ENCODE data around the gene CDC42EP5. TPM values are rescaled to one million over a fixed set of nuclear protein-coding genes. Genes with fewer than 3 reads are reported as not detected.

CDC42EP5 gene
- polyA plus RNA-seq, 1 of the 3 experiments (the other 2 are of a cell fraction), result 13.5 TPM

- H3K79me2 ChIP-seq (ENCODE audit: insufficient read depth), result no peaks in the 10 kb centered on the region
- CTCF ChIA-PET, result interaction anchor here (1.1 kb wide), 1 partner anchor 17 kb away, joined by 4 read pairs; no protein-coding TSS in a partner anchor
- WGBS (ENCODE audit: low lambda C conversion rate), result under 1% methylated on average over 25 of the region's 26 CpGs
- peak overlapping the region; percentile 65 to 67 for H3K27ac ChIP-seq (ENCODE audit: low read depth in 2 of 2, low read length in 1 of 2)
- peaks cover 24% of the 10 kb centered on the region for H3F3A ChIP-seq (replicated peaks; ENCODE audit: insufficient read depth)
- DNase-seq, result peak; percentile 75
- peaks cover 16% of the 10 kb centered on the region for H4K20me1 ChIP-seq (ENCODE audit: insufficient read depth)
- peak overlapping the region; percentile 92 for H3K4me2 ChIP-seq
- no peak for TF ChIP-seq TAF1 (IDR thresholded peaks at IDR 0.05; ENCODE audit: borderline replicate concordance, low read depth, low read length)
- no peak for TF ChIP-seq IRF3 (IDR thresholded peaks at IDR 0.05; ENCODE audit: low read depth, low read length)
- no peak for TF ChIP-seq MAX (IDR thresholded peaks at IDR 0.05; ENCODE audit: low read depth)
- peak; percentile 2; the same call in 1 of the 2 replicates for TF ChIP-seq PBX3 (IDR thresholded peaks at IDR 0.05)
- TF ChIP-seq EZH2phosphoT487 (IDR thresholded peaks at IDR 0.05; ENCODE audit: borderline replicate concordance, low read depth), result no peak
- H3K4me1 ChIP-seq (ENCODE audit: control insufficient read depth in 1 of 2, insufficient read depth in 2 of 2, low read depth in 1 of 2, low read length in 1 of 2), result peaks cover 0 to 17% of the 10 kb centered on the region in 2 experiments; a peak in 1 of 4 replicates
- H3K36me3 ChIP-seq (replicated peaks in 1 of 2; ENCODE audit: control insufficient read depth in 1 of 2, insufficient read depth in 2 of 2, low read length in 1 of 2), result peaks cover 2 to 26% of the 10 kb centered on the region in 2 experiments
- peak overlapping the region; percentile 86; the same call in 1 of the 2 replicates for H2AFZ ChIP-seq (ENCODE audit: low read depth)
- no peaks in the 10 kb centered on the region for H3K9me3 ChIP-seq
- peak overlapping the region; percentile 63 to 77 for H3K4me3 ChIP-seq (ENCODE audit: low read depth in 2 of 2, low read length in 1 of 2)
- H3K9me2 ChIP-seq, result no peaks in the 10 kb centered on the region
- POLR2A ChIA-PET, result interaction anchor here (1.0 to 4.5 kb wide), 2 partner anchors 11 to 16 kb away, joined by 4 to 24 read pairs; partner anchors contain the start of gene LENG8
- H3K9ac ChIP-seq, result peak overlapping the region; percentile 67
- no peaks in the 10 kb centered on the region for H3K27me3 ChIP-seq (ENCODE audit: insufficient read depth)
Measured at GRCh38 chr19:54464044-54464629, 9.0 kb downstream of the CDC42EP5 start.

- no peaks in the 10 kb centered on the region for H3K9me3 ChIP-seq
- peaks cover 22% of the 10 kb centered on the region for H4K20me1 ChIP-seq (ENCODE audit: insufficient read depth)
- H3K9ac ChIP-seq, result peak within 1 kb of the TSS; percentile 67
- H3K4me3 ChIP-seq (ENCODE audit: low read depth in 2 of 2, low read length in 1 of 2), result peak within 1 kb of the TSS; percentile 63 to 77
- H3K27me3 ChIP-seq (ENCODE audit: insufficient read depth), result no peaks in the 10 kb centered on the region
- H3K4me2 ChIP-seq, result peak within 1 kb of the TSS; percentile 92
- H3K27ac ChIP-seq (ENCODE audit: low read depth in 2 of 2, low read length in 1 of 2), result peak within 1 kb of the TSS; percentile 65 to 67
- POLR2A ChIA-PET, result interaction anchor here (1.0 to 4.5 kb wide), 2 partner anchors 10 to 15 kb away, joined by 4 to 24 read pairs; partner anchors contain the start of gene LENG8
- peaks cover 27% of the 10 kb centered on the region for H3F3A ChIP-seq (replicated peaks; ENCODE audit: insufficient read depth)
- H3K79me2 ChIP-seq (ENCODE audit: insufficient read depth), result no peaks in the 10 kb centered on the region
- CTCF ChIA-PET, result interaction anchor here (1.1 kb wide), 1 partner anchor 17 kb away, joined by 4 read pairs; no protein-coding TSS in a partner anchor
- WGBS (ENCODE audit: low lambda C conversion rate), result 20% methylated on average over 26 of the region's 41 CpGs
- H3K9me2 ChIP-seq, result no peaks in the 10 kb centered on the region
- H2AFZ ChIP-seq (ENCODE audit: low read depth), result peak within 1 kb of the TSS; percentile 86; the same call in 1 of the 2 replicates
- peaks cover 0 to 17% of the 10 kb centered on the region in 2 experiments; a peak in 1 of 4 replicates for H3K4me1 ChIP-seq (ENCODE audit: control insufficient read depth in 1 of 2, insufficient read depth in 2 of 2, low read depth in 1 of 2, low read length in 1 of 2)
- peak; percentile 88 for DNase-seq
- H3K36me3 ChIP-seq (replicated peaks in 1 of 2; ENCODE audit: control insufficient read depth in 1 of 2, insufficient read depth in 2 of 2, low read length in 1 of 2), result peaks cover 6 to 32% of the 10 kb centered on the region in 2 experiments
- TF ChIP-seq YY1 (IDR thresholded peaks at IDR 0.05; ENCODE audit: low read depth), result no peak
- TF ChIP-seq JUND (IDR thresholded peaks at IDR 0.05), result no peak
- TF ChIP-seq RXRA (IDR thresholded peaks at IDR 0.05; ENCODE audit: borderline replicate concordance, low read depth), result no peak
- no peak for TF ChIP-seq ELF1 (IDR thresholded peaks at IDR 0.05)
- TF ChIP-seq CHD2 (IDR thresholded peaks at IDR 0.05; ENCODE audit: low read length, partially characterized antibody), result peak; percentile 48
- no peak for TF ChIP-seq POLR2AphosphoS5 (IDR thresholded peaks at IDR 0.05; ENCODE audit: low read depth, low read length)
- TF ChIP-seq CTCF (IDR thresholded peaks at IDR 0.05), result no peak
- no peak for TF ChIP-seq GATA2 (CRISPR knock-in tag; IDR thresholded peaks at IDR 0.05)
- TF ChIP-seq SIN3A (IDR thresholded peaks at IDR 0.05; ENCODE audit: borderline replicate concordance, low read depth, low read length), result no peak
- no peak for TF ChIP-seq RCOR1 (IDR thresholded peaks at IDR 0.05; ENCODE audit: low read length)
- peak; percentile 10; the same call in 1 of the 2 replicates for TF ChIP-seq NRF1 (IDR thresholded peaks at IDR 0.05; ENCODE audit: low read depth, low read length)
- TF ChIP-seq MAX (IDR thresholded peaks at IDR 0.05; ENCODE audit: low read depth), result peak; percentile 61
- no peak for TF ChIP-seq EZH2phosphoT487 (IDR thresholded peaks at IDR 0.05; ENCODE audit: borderline replicate concordance, low read depth)
- no peak for TF ChIP-seq RAD21 (IDR thresholded peaks at IDR 0.05; ENCODE audit: low read length)
- no peak for TF ChIP-seq EP300 (IDR thresholded peaks at IDR 0.05; ENCODE audit: borderline replicate concordance in 1 of 2, low read depth in 1 of 2, low read length in 1 of 2)
- TF ChIP-seq PBX3 (IDR thresholded peaks at IDR 0.05), result peak; percentile 65; the same call in 1 of the 2 replicates
Measured at GRCh38 chr19:54463531-54464043, 9.5 kb downstream of the CDC42EP5 start, which contains the start of gene LENG9. TSS of gene LENG9 (minus strand) at chr19:54463778. CDS start at chr19:54463526, 252 bp downstream.
